ENCODE data around the gene GAREM2. TPM values are rescaled to one million over a fixed set of nuclear protein-coding genes. Genes with fewer than 3 reads are reported as not detected.

The GAREM2 gene
- total and polyA plus RNA-seq, 9 of the 15 experiments (the other 6 are each of a cell fraction or from before 2014, with no cell fraction given), result 1.7 to 12.4 (median 2.5) TPM

DNA sequence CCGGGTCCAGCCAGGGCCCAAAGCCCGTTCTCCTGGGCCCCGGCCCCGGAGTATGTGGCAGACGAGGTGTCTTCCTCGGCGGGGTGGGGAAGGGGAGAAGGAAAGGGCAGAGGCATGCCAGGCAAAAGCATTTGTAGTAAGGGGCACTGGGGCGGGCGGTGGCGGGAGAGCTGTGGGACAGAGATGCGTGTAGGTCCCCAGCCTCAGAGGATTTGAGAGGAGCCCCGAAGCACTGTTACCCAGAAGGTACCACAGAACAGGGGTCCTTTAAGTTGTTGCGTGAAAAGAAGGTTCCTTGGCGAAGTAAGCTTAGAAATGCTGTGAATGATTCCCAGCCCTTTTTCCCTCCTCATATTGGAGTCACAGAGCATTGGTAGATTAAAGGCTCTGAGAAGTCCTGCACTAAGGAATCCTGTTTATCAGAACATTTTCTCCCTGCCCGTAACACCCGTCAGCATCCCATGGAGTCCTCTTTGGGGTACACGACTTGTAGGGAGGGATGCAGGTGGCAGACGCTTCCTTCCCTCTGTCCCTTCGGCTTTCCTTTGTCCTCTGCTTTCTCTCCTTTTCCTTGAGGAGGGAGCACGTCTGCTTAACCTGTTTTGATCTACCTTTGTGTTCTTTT lies 12.5 kb downstream of the GAREM2 start (continued):
- TF ChIP-seq, protein P1, sequence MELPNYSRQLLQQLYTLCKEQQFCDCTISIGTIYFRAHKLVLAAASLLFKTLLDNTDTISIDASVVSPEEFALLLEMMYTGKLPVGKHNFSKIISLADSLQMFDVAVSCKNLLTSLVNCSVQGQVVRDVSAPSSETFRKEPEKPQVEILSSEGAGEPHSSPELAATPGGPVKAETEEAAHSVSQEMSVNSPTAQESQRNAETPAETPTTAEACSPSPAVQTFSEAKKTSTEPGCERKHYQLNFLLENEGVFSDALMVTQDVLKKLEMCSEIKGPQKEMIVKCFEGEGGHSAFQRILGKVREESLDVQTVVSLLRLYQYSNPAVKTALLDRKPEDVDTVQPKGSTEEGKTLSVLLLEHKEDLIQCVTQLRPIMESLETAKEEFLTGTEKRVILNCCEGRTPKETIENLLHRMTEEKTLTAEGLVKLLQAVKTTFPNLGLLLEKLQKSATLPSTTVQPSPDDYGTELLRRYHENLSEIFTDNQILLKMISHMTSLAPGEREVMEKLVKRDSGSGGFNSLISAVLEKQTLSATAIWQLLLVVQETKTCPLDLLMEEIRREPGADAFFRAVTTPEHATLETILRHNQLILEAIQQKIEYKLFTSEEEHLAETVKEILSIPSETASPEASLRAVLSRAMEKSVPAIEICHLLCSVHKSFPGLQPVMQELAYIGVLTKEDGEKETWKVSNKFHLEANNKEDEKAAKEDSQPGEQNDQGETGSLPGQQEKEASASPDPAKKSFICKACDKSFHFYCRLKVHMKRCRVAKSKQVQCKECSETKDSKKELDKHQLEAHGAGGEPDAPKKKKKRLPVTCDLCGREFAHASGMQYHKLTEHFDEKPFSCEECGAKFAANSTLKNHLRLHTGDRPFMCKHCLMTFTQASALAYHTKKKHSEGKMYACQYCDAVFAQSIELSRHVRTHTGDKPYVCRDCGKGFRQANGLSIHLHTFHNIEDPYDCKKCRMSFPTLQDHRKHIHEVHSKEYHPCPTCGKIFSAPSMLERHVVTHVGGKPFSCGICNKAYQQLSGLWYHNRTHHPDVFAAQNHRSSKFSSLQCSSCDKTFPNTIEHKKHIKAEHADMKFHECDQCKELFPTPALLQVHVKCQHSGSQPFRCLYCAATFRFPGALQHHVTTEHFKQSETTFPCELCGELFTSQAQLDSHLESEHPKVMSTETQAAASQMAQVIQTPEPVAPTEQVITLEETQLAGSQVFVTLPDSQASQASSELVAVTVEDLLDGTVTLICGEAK (IDR thresholded peaks at IDR 0.05), result peak; percentile 40; the same call in 1 of the 2 replicates
- TF ChIP-seq, protein P1 (CRISPR knock-in tag; IDR thresholded peaks at IDR 0.05), result no peak
- TF ChIP-seq CREB1 (IDR thresholded peaks at IDR 0.05) (no peak), CREB1 (CRISPR knock-in tag; IDR thresholded peaks at IDR 0.05) (0 out of 2 replicates have a peak, but pooled peaks have one; percentile 6), PTBP1 (IDR thresholded peaks at IDR 0.05; ENCODE audit: low read depth, low read length) (0 out of 2 replicates have a peak, but pooled peaks have one; percentile 37), NR3C1 (CRISPR knock-in tag; IDR thresholded peaks at IDR 0.05) (0 out of 2 replicates have a peak, but pooled peaks have one; percentile 0), ZC3H4 (CRISPR knock-in tag; IDR thresholded peaks at IDR 0.05; ENCODE audit: borderline replicate concordance) (0 out of 2 replicates have a peak, but pooled peaks have one; percentile 23), ZSCAN32 (CRISPR knock-in tag; IDR thresholded peaks at IDR 0.05) (0 out of 2 replicates have a peak, but pooled peaks have one; percentile 22), ZBTB1 (CRISPR knock-in tag; IDR thresholded peaks at IDR 0.05; ENCODE audit: borderline replicate concordance, low read depth) (0 out of 2 replicates have a peak, but pooled peaks have one; percentile 2), MAZ (CRISPR knock-in tag; conservative IDR thresholded peaks at IDR 0.05 in 1 of 2, IDR thresholded peaks at IDR 0.05 in 1 of 2) (peak in 1 of 2 experiments; percentile 7; a peak in 1 of 4 replicates)
- TF ChIP-seq, protein P2, sequence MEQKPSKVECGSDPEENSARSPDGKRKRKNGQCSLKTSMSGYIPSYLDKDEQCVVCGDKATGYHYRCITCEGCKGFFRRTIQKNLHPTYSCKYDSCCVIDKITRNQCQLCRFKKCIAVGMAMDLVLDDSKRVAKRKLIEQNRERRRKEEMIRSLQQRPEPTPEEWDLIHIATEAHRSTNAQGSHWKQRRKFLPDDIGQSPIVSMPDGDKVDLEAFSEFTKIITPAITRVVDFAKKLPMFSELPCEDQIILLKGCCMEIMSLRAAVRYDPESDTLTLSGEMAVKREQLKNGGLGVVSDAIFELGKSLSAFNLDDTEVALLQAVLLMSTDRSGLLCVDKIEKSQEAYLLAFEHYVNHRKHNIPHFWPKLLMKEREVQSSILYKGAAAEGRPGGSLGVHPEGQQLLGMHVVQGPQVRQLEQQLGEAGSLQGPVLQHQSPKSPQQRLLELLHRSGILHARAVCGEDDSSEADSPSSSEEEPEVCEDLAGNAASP (IDR thresholded peaks at IDR 0.05), result no peak
- TF ChIP-seq, protein P3, sequence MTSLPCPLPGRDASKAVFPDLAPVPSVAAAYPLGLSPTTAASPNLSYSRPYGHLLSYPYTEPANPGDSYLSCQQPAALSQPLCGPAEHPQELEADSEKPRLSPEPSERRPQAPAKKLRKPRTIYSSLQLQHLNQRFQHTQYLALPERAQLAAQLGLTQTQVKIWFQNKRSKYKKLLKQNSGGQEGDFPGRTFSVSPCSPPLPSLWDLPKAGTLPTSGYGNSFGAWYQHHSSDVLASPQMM (CRISPR knock-in tag; IDR thresholded peaks at IDR 0.05), result no peak
